ENCODE results near the gene MALRD1.

Gene MALRD1

GRCh38 chr10:19212590-19212989, 164.0 kb downstream of the MALRD1 start:
- Histone ChIP-seq H3K27ac (ENCODE audit: low read length) (no peak overlapping the region), H3K4me2 (ENCODE audit: low read length) (no peak overlapping the region), H3K36me3 (replicated peaks; ENCODE audit: low read depth, low read length) (no peaks in the 10 kb centered on the region), H3K9ac (ENCODE audit: low read length) (no peak overlapping the region), H2AFZ (ENCODE audit: low read depth, low read length) (no peak overlapping the region), H3K9me3 (ENCODE audit: insufficient read depth, low read length) (no peaks in the 10 kb centered on the region), H3K4me1 (ENCODE audit: low read length) (no peaks in the 10 kb centered on the region), H3K79me2 (ENCODE audit: low read length) (no peaks in the 10 kb centered on the region), H4K20me1 (ENCODE audit: insufficient read depth, low read length) (no peaks in the 10 kb centered on the region), H3K4me3 (ENCODE audit: low read length) (no peak overlapping the region), H3K27me3 (ENCODE audit: low read depth, low read length) (no peaks in the 10 kb centered on the region)
- TF ChIP-seq CTCF (IDR thresholded peaks at IDR 0.05; ENCODE audit: low read depth, low read length): no peak
- no peak for TF ChIP-seq EZH2phosphoT487 (IDR thresholded peaks at IDR 0.05; ENCODE audit: low read depth)

GRCh38 chr10:19221216-19221615, 172.6 kb downstream of the MALRD1 start:
- Histone ChIP-seq H3K4me2 (ENCODE audit: low read length) (no peak overlapping the region), H3K9me3 (ENCODE audit: insufficient read depth, low read length) (no peaks in the 10 kb centered on the region), H3K4me3 (ENCODE audit: low read length) (no peak overlapping the region), H2AFZ (ENCODE audit: low read depth, low read length) (no peak overlapping the region), H3K9ac (ENCODE audit: low read length) (no peak overlapping the region), H3K4me1 (ENCODE audit: low read length) (no peaks in the 10 kb centered on the region), H4K20me1 (ENCODE audit: insufficient read depth, low read length) (no peaks in the 10 kb centered on the region), H3K36me3 (replicated peaks; ENCODE audit: low read depth, low read length) (no peaks in the 10 kb centered on the region), H3K27ac (ENCODE audit: low read length) (no peak overlapping the region), H3K27me3 (ENCODE audit: low read depth, low read length) (no peaks in the 10 kb centered on the region), H3K79me2 (ENCODE audit: low read length) (no peaks in the 10 kb centered on the region)
- no peak for TF ChIP-seq EZH2phosphoT487 (IDR thresholded peaks at IDR 0.05; ENCODE audit: low read depth)
- no peak for TF ChIP-seq CTCF (IDR thresholded peaks at IDR 0.05; ENCODE audit: low read depth, low read length)

- H4K20me1 ChIP-seq (ENCODE audit: insufficient read depth, low read length): no peaks in the 10 kb centered on the region
- H3K4me1 ChIP-seq (ENCODE audit: low read length): no peaks in the 10 kb centered on the region
- TF ChIP-seq CTCF (IDR thresholded peaks at IDR 0.05; ENCODE audit: low read depth, low read length) (no peak), EZH2phosphoT487 (IDR thresholded peaks at IDR 0.05; ENCODE audit: low read depth) (no peak)
- H3K79me2 ChIP-seq (ENCODE audit: low read length): no peaks in the 10 kb centered on the region
- no peak overlapping the region for H3K4me3 ChIP-seq (ENCODE audit: low read length)
- no peak overlapping the region for H3K9ac ChIP-seq (ENCODE audit: low read length)
- H3K4me2 ChIP-seq (ENCODE audit: low read length): no peak overlapping the region
- H3K36me3 ChIP-seq (replicated peaks; ENCODE audit: low read depth, low read length): no peaks in the 10 kb centered on the region
- no peak overlapping the region for H3K27ac ChIP-seq (ENCODE audit: low read length)
- H3K27me3 ChIP-seq (ENCODE audit: low read depth, low read length): no peaks in the 10 kb centered on the region
- no peaks in the 10 kb centered on the region for H3K9me3 ChIP-seq (ENCODE audit: insufficient read depth, low read length)
- no peak overlapping the region for H2AFZ ChIP-seq (ENCODE audit: low read depth, low read length)
These were observed 177.4 kb downstream of the MALRD1 start for GRCh38 chr10:19226025-19226424.

GRCh38 chr10:19231034-19231433, 182.4 kb downstream of the MALRD1 start:
- H3K79me2 ChIP-seq (ENCODE audit: low read length): no peaks in the 10 kb centered on the region
- H3K9me3 ChIP-seq (ENCODE audit: insufficient read depth, low read length): no peaks in the 10 kb centered on the region
- H3K4me3 ChIP-seq (ENCODE audit: low read length): no peak overlapping the region
- no peaks in the 10 kb centered on the region for H3K36me3 ChIP-seq (replicated peaks; ENCODE audit: low read depth, low read length)
- H3K4me2 ChIP-seq (ENCODE audit: low read length): no peak overlapping the region
- no peak overlapping the region for H2AFZ ChIP-seq (ENCODE audit: low read depth, low read length)
- no peak for TF ChIP-seq EZH2phosphoT487 (IDR thresholded peaks at IDR 0.05; ENCODE audit: low read depth)
- TF ChIP-seq CTCF (IDR thresholded peaks at IDR 0.05; ENCODE audit: low read depth, low read length): no peak
- H3K4me1 ChIP-seq (ENCODE audit: low read length): no peaks in the 10 kb centered on the region
- no peaks in the 10 kb centered on the region for H3K27me3 ChIP-seq (ENCODE audit: low read depth, low read length)
- no peaks in the 10 kb centered on the region for H4K20me1 ChIP-seq (ENCODE audit: insufficient read depth, low read length)
- H3K9ac ChIP-seq (ENCODE audit: low read length): no peak overlapping the region
- no peak overlapping the region for H3K27ac ChIP-seq (ENCODE audit: low read length)

Measured in OCI-LY3 (cell line).